GM12864 (cell line): ENCODE data around the gene GAS6.
"Not testable (repeated sequence)": the region's sequence is repeated elsewhere in the genome, so short reads cannot be mapped to it uniquely, and the experiment has no call there.

Source experiments
- DNase-seq: peaks from one replicate; pipeline ENCODE4 v3.0.0-alpha.2; 2011; ENCODE audit warnings: low read depth
- H3K4me3 ChIP-seq: 2 replicates; pipeline ENCODE4 v1.5.1; 2011; ENCODE audit warnings: mild to moderate bottlenecking, low read depth, low read length, control low read depth
- TF ChIP-seq, protein P1 (sequence below): IDR thresholded peaks from 2 replicates; pipeline ENCODE4 v1.5.1; 2011; ENCODE audit warnings: low read depth, mild to moderate bottlenecking, moderate library complexity, low read length, control low read depth, inconsistent platforms; ENCODE audit errors: missing control alignments

The GAS6 gene

GRCh38 chr13:113876346-113877148 is 12.7 kb upstream of the GAS6 start:
- TF ChIP-seq, protein P1, sequence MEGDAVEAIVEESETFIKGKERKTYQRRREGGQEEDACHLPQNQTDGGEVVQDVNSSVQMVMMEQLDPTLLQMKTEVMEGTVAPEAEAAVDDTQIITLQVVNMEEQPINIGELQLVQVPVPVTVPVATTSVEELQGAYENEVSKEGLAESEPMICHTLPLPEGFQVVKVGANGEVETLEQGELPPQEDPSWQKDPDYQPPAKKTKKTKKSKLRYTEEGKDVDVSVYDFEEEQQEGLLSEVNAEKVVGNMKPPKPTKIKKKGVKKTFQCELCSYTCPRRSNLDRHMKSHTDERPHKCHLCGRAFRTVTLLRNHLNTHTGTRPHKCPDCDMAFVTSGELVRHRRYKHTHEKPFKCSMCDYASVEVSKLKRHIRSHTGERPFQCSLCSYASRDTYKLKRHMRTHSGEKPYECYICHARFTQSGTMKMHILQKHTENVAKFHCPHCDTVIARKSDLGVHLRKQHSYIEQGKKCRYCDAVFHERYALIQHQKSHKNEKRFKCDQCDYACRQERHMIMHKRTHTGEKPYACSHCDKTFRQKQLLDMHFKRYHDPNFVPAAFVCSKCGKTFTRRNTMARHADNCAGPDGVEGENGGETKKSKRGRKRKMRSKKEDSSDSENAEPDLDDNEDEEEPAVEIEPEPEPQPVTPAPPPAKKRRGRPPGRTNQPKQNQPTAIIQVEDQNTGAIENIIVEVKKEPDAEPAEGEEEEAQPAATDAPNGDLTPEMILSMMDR: no peak
- no peak overlapping the region for H3K4me3 ChIP-seq
- DNase-seq: no peak

GRCh38 chr13:113875837-113876281 is 12.0 kb upstream of the GAS6 start:
- no peak for DNase-seq
- TF ChIP-seq, protein P1: no peak
- H3K4me3 ChIP-seq: no peak overlapping the region

DNA sequence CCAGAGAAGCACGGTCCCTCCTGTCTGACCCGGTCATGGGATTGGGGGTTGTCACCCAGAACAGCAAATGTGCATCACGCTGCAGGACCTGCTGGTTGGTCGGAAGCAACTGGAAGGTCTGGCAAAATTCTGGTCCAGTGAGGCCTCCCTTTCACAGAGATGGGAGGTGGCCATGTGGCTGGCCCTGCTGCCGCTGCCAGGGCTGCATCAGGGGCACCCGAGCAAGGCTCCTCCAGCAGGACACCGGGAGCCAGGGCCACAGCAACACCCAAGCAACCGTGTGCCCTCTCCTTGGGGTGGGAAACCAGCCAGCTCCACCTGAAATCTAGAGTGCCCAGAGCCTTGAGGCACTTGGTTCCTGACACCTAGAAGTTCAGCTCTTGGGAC is 11.5 kb upstream of the GAS6 start:
- TF ChIP-seq, protein P1: no peak
- no peak for DNase-seq
- H3K4me3 ChIP-seq: no peak overlapping the region

GRCh38 chr13:113874579-113875428 is 10.9 kb upstream of the GAS6 start:
- TF ChIP-seq, protein P1: no peak
- no peak for DNase-seq
- H3K4me3 ChIP-seq: no peak overlapping the region

GRCh38 chr13:113874177-113874576 is 10.3 kb upstream of the GAS6 start:
- no peak overlapping the region for H3K4me3 ChIP-seq
- TF ChIP-seq, protein P1: no peak
- no peak for DNase-seq

DNA sequence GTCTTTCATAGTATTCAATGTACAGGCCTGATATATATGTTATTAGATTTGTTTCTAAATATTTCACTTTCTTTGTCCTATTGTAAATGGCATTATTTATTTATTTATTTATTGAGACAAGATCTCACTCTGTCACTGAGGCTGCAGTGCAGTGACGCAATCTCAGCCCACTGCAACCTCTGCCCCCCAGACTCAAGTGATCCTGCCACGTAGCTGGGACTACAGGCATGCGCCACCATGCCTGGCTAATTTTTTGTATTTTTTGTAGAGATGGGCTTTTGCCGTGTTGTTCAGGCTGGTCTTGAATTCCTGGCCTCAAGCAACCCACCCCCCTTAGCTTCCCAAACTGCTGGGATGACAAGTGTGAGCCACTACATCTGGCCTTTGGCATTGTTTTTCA is 5.4 kb upstream of the GAS6 start:
- H3K4me3 ChIP-seq: no peak overlapping the region
- TF ChIP-seq, protein P1: no peak
- DNase-seq: no peak

DNA sequence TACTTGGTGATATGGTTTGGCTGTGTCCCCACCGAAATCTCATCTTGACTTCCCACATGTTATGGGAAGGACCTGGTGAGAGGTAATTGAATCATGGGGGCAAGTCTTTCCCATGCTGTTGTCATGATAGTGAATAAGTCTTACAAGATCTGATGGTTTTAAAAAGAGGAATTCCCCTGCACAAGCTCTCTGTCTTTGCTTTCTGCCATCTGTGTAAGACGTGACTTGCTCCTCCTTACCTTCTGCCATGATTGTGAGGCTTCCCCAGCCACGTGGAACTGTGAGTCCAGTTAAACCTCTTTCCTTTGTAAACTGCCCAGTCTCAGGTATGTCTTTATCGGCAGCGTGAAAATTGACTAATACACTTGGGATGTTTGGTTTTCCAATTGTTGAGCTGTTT is 4.0 kb upstream of the GAS6 start:
- not testable (repeated sequence) for H3K4me3 ChIP-seq, DNase-seq
